GM21360 (cell line): ENCODE results near the gene WDR4.
"Not testable (repeated sequence)": the region's sequence is repeated elsewhere in the genome, so short reads cannot be mapped to it uniquely, and the experiment has no call there.

Experiments
- ATAC-seq: cut with Tn5 transposase; IDR thresholded peaks from one replicate; pipeline ENCODE4 v1.9.1; 2021; ENCODE audit warnings: mild to moderate bottlenecking, moderate library complexity; ENCODE audit not compliant: unreplicated experiment

Gene WDR4

DNA sequence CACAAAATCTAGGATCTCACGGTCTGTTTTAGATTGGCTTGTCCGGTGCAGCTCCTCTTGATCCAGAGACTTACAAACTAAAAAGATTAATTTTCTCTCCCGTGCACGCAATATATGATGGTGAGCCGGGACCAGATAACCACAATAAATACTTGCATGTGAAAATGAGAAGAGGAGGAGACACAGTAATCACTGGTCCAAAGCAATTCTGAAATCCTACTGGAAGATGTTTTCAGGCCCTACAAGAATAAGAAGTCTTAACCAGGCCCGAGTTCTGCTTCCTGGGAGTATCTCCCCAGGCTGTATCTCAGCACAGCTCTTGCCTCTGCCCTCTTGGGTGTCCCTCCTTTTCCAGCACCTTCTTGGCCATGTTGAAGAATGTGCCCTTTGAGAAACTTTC is 1.0 kb upstream of the WDR4 start:
- no peak for ATAC-seq

DNA sequence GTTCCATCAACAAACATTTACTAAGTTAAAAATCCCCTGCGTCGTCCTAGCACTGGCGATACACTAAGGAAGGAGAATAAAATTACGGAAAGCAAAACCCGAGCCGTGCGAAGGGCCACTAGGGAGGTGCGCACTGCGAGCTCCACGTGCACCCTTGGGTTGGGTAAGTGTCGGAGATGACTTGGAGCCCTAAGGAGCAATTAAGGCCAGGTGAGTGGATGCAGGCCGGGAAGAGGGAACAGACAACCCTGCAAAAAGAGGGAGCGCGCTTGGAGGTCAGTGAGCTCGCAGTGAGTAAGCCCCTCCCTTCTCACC is 704 bp downstream of the WDR4 start:
- peak; percentile 19 for ATAC-seq

DNA sequence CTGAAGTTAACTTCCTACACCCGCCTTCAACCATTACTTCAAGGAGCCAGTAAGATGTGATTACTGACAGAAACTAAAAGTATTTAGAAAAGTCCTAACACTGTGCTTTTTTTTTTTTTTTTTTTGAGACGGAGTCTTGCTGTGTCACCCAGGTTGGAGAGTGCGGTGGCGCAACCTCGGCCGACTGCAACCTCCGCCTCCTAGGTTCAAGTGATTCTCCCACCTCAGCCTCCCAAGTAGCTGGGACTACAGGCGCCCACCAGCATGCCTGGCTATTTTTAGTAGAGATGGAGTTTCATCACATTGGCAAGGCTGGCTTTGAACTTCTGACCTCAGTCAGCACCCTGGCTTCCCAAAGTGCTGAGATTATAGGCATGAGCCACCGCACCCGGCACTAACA is 3.5 kb downstream of the WDR4 start:
- not testable (repeated sequence) for ATAC-seq

DNA sequence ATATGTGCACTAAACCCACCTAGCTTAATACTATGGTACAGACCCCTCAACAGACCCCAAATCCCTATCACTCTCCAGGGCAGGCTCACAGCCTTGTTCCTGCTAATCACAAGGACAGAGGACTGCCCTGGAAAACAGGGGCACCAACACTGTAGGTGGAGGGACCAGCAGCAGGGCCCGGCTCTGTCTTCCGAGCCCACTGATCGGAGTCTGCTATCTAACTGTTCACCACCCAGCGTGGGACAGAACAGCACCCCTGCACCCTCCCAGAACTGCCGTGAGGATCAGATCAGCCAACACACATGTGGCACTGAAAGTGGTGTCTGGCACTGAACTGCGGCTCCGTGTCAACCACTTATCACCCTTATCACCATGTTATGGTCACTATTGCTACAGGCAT is 6.2 kb downstream of the WDR4 start:
- ATAC-seq: no peak

DNA sequence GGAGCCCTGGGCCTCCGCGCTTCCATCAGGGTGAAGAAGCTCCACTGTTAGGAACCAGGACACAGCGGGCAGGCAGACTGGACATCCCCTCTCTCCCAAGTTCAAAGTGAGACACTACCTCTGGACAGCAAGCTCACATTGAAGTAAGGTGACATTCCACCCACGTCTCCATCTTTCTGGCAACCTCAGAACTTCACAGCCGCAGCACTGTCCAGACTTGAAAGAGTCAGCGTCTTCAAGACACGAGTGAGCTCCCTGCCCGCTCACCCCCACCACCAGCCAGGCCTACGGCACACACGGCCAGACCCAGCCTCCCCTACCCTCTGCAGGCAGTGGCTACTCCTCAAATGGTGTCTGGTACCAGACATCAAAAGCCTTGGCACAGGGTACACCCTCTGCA is 11.1 kb downstream of the WDR4 start:
- no peak for ATAC-seq

DNA sequence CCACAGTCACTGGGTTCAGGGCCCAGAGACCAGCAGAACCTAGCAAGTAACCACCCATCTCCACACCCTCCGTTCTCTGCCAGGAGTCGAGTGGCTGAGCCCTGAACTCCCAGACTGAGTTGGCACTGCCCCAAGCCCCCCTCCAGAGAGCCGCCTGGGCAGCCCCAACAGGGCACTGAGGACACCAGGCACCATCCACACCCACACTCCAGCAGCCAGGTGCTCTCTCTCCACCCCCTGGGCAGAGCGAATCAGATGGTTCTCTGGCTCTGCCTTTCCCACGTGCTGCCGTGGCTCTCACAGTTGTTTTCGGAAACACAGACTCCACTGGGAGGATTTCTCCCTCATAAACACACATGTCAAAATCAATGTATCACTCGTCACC is 13.6 kb downstream of the WDR4 start:
- ATAC-seq: no peak

DNA sequence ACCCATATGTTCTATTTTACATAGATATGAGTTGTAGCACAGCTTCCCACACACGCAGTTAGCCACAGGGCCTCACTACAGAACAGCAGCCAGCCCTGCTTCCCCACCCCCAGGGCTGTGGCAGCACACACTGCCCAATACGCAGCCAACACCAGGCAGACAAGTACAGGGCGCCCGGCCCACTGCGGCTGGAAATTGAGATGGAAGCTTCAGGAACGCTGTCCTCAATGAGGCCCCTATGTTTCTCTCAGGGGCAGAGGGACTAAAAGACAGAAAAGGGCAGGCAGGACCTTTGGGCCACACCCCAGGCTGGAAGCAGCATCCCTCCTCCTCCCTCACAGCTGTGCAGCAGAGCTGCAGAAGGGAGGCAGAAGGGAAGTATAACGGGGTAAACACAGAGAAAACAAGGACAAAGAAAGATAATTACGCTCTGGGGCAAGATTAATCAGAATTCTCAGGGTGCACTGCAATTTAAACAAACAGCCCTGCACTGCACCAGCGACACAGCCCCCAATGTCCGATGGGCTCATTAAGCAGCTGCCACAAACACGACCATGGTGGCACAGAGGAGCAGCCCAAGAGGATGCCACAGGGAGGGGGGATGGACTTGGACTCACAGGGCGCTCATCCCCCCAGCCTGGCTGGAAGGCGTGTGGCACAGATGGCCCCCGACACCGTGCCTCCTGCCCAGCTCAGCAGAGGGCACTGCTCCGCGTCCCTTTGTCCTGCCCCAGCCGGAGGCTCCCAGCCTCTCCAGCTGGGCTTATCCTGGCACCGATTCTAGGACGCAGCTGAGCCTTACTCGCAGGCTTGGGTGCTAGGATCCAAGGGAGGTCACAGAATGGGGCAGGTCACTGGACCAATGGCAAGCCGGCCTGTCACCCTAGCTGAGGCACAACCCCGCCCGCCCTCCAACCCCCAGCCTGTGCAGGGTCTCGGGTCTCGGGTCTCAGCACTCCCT is 14.2 kb downstream of the WDR4 start:
- ATAC-seq: no peak

DNA sequence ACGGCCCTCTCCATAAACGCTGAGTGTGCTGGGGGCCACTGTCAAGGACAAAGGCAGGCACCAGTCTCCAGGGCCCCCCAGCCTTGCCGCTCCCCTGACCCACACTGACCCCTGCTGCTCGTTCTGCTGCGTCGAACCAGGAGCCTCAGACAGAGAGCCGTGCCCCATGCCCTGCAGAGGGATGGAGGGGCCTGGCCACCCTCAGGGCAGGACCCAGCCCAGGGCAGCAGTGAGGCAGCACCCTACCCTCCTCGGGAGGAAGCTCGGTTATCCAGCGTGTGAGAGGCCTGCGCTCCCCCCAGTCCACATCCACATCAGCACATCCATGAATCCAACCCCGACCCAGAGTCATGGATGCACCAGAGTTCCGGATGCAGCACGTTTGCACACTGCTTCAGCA is 15.1 kb downstream of the WDR4 start:
- no peak for ATAC-seq

DNA sequence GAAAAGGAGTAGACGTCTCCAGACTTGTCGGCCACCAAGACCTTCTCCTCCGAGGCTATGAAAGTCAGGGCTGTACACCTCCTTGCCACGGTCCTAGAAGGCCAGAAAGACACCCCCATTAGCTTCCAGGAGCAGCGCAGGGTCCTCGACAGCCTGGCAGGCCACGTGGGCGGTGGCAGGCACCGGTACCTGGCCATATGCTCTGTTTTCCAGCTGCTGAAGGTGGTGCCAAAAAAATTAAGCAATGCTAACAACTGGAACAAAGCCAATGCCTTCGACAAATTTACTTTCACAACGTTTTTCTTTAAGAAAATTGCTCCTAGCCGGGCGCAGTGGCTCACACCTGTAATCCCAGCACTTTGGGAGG is 15.9 kb downstream of the WDR4 start:
- no peak for ATAC-seq

DNA sequence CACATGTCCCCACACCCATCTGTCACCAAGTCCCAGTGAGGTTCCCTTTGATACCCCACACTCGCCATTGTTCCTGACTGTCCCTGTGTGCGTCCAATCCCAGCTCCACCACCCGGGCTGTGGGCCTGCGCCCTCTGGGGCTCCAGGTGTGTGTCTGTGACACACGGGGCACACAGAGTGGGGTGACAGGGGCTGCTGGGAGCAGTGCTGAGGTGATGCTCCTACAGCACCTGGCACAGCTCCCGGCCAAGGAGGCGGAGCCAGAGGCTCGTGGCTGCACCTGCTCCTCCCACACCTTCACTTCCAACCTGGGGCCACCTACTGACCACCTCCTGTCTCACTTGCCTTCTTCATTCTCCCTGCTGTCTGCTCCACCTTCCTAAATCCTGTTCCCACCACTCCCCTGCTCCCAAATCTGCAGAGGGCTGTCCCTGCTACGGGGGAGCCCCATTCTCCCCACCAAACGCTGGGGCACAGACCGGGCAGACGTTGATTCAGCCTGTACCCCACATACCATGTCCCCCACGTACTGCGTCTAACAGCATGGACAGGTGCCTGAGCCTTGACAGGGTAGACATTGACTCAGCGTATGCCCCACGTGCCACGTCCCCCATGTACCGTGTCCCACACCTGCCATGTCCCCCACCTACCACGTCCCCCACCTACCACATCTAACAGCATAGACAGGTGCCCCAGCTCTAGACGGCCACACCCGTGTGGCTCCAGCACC is 16.4 kb downstream of the WDR4 start:
- ATAC-seq: no peak

DNA sequence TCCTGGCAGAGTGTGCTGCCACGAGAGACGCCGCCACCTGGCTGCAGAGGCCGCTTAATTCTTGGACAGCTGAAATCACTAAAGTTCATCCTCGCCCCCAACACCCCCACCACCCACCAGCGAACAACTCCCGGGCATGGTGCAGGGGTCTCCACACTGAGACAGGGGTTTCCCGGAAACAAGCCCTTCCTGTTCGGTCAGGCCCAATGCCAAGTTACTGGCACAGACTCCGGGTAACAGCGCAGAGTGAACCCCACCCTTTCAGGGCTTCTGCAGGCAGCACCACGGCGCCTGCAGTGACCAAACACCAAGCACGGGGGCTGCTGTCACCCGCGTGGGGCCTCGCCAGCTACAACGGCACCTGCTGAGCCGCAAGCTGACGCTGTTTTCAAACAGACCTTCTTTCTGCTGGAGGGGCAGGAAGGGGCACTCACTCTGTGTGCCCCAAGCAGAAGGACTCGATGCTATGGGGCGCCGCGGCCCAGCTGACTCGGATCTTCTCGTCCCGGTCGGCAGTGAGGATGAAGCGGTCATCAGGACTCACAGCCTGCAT is 17.4 kb downstream of the WDR4 start:
- ATAC-seq: no peak

DNA sequence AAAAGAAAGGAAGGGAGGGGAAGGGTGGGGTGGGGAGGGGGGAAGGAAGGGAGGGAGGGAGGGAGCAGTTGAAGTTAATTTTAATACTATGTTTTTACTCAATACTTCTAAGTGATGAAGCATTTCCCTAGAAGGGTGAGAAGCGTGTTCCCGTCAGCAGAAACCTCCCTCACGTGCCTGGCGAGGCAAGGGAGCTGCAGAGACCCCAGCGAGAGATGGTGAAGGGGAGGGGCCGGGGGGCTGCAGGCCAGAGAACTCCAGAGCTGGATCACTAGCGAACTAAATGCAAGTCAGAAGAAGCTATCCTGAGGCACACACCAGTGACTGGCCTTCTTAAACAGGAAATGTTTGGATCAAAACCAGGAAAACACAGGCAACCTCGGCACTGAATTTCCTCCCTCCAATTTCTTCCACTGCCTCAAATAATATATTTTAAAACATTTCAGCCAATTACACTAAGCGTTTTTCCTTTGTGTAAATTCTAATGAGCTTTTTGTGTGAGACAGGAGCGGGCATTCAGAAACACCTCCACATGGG is 18.0 kb downstream of the WDR4 start:
- no peak for ATAC-seq

DNA sequence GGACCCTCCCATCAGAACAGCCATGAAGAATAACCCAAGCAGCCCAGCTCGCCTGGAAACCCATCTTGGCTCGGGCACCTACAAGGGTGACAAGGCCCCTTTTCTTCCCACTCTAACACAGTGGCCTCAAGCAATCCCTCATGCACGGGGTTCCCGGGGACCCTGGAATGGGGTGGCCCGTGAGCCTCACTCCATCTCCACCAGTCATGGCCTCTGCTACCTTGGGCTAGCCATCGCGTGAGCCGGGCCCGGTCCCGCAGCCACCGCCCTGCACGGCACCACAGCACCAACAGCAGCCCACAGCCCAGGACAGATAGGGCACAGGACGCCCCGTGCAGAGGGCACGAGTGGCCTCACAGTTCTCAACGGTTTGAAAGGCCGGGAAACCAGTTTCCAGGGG is 19.0 kb downstream of the WDR4 start:
- ATAC-seq: no peak

DNA sequence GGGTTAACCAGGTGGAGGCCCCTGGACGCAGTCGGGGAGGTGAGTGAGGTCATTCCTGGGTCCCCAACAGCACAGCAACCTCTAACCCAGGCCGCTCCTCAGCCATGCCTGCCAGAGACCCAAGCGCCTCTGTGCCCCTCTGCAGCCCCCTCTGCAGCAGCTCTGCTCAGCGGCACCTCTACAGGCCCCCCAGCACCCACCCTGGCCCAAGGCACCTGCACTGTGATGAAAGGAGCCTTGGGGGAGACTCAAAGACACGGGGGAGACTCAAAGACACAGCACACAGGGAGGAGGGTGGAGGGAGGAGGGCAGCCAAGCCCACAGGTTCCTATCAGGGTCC is 19.5 kb downstream of the WDR4 start:
- ATAC-seq: no peak

DNA sequence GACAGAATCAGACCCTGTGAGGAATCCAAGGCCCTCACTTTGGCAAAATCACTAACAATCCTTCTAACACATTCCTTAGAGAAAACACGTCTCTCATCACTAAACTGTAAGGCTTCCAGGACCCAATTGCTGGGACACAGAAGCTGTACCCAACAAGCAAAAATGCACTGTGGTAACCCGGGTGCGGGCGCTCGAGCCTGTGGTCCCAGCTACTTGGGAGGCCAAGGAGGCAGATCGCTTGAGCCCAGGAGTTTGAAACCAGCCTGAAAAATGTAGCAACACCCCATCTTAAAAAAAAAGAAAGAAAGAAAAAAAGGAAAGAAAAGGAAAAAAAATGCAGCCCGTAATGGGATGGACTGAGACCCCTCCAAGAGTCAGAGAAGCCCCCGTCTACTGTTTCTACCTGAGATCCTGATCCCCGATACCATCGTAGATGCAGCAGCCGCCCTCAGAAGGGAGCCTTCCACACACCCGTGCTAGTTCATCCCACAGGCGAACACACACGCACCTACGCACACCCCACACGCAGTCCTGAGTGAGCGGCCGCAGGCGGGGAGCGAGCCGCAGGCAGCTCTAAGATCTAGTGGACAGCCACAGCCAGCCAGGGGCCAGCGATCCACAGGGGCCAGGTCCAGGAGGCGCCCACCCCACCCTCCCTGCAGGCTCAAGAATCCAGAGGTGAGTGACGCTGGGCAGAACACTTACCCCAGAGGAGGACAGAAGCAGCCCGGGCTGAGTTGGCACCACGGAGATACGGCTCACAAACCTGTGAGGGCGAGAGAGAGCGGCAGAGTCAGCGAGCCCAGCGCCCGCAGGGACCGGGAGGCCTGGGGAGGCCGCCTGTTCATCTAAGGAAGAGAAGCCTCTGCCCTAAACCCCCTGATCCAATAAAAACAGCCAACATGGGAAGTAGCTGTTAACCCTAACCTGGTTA is 20.1 kb downstream of the WDR4 start:
- ATAC-seq: no peak

DNA sequence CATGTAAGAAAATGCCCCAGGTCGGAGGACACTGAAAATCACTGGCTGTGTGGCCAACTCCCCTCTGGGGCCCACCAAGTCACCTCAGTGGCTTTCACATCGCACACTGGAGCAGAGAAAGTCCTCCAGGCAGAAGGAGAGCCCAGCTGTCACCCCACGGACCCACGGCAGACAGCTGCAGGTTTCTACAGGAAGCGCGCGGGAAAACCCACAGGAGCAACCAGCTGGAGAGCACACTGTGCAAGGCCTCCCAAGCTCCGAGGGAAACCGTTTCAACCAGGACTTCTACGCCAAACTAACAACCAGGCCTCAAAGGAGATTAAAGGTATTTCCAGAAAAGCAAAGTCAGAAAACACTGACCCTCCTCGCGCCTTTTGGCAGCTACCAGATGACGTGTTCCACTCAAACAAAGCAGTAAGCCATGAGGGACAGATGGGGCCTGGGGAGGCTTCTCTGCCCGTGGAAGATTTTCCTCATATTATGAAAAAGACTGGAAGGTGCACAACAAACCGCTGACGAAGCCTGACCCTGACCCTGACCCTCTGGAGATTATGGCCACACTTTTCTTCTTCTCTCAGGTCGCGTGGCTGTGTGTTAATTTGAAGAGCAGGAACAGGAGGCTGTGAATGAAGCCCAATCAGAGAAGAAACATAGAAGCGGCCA is 21.0 kb downstream of the WDR4 start:
- ATAC-seq: no peak

DNA sequence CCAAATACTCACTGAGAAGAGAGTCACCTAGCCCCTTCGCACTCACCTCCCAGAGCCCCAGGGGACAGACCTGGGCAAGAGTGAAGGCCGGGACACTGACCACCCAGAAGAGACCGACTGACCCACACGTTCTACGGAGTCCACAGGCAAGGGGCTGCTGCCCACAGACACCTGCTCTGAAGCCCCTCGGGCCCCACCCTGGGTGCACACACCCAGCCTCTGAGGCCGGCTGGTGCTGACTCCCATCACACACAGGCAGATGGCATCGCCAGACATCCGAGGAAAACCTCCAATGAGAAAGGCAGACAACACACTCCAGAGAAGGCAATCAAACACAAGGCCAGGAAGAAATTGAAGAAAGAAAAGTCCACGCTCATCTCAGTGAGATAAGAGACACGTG is 22.1 kb downstream of the WDR4 start:
- ATAC-seq: no peak

DNA sequence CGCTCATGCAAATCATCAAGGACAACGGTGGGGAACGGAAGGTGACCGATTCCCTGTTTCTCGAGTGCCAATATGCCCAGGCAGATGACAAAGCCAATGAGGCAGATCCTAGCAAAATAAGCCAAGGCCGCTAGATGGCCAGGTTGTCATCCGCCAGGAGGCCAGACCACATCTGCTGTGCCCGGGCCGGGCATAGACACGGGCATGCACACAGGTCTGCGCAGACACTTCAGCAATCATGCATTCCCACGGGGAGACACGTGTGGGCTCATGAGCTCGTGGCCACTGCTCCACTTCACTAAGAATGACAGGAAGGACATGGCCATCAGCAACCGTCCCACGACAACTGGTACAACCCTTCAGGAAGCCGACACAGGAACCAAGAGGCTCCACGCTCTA is 23.4 kb downstream of the WDR4 start:
- ATAC-seq: no peak

DNA sequence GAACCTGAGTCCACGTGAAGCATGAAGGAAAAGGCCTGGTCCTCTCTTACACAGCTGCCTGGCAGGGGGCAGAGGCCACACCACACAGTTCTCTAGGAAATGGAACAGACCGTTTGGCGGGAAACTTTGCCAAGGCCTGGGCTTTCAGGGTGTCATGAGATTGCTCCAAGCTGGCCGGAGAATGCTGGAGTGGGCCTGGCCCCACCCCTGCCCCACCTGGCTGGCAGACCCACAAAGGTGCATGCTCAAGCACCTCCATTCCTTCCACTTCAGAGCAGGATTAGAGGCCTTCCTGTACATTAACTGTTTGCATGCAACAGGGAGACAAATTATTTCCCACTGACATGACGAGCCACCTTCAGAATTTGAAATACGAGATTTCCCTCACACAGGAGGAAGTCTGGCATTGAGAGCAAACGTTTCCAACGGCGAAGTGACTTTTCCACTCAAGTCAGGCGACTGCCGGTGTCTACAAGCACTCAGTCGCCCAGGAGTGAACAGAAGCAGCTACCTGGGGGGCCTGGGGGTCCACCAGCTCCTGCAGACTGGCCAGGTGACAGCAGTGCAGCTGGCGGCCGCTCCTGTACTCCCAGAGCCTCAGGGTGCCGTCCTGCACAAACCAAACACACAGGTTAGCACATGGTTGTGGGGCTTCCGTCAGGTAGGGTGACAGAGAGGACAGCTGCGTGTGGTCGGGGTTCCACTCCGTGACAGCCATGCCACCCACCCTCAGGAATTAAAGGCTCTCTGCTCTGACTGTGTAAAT is 24.0 kb downstream of the WDR4 start:
- ATAC-seq: no peak
